Measurements from ENCODE around the gene DAAM1. TPM values are rescaled to one million over a fixed set of nuclear protein-coding genes. Genes with fewer than 3 reads are reported as not detected.

The DAAM1 gene
- total RNA-seq, 4 donors from 2014 or later: 25.3 to 47.2 (median 37.8) TPM

DNA sequence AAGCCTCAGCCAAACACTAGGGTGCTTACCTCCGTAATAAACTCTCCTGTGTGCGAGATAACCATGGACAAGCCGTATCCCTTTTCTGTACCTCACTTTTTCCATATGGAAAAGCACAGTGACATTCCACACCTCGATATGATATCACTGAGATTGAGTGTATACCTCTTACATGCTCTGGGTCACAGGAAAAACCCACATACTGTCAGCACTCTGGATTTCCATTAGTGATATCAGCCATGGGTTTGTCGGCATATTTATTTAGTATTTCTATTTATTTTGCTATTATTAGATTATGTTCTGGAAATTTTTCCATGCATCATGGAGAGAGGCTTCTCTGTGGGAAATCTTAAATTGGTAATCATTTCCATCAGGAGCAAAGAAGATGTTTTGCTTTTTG lies 28.0 kb upstream of the DAAM1 start:
- no peaks in the 10 kb centered on the region for H3K36me3 ChIP-seq
- no peak overlapping the region for H3K4me3 ChIP-seq (replicated peaks in 1 of 3)
- H3K4me1 ChIP-seq: no peaks in the 10 kb centered on the region
- no peaks in the 10 kb centered on the region for H3K9me3 ChIP-seq
- no peak for DNase-seq
- H3K27me3 ChIP-seq: no peaks in the 10 kb centered on the region
- H3K27ac ChIP-seq: no peak overlapping the region
- WGBS, 2 donors: 87 to 88% methylated on average over 5 of the region's 5 CpGs
- no peak for TF ChIP-seq POLR2A (IDR thresholded peaks at IDR 0.05)
- TF ChIP-seq, protein P1, sequence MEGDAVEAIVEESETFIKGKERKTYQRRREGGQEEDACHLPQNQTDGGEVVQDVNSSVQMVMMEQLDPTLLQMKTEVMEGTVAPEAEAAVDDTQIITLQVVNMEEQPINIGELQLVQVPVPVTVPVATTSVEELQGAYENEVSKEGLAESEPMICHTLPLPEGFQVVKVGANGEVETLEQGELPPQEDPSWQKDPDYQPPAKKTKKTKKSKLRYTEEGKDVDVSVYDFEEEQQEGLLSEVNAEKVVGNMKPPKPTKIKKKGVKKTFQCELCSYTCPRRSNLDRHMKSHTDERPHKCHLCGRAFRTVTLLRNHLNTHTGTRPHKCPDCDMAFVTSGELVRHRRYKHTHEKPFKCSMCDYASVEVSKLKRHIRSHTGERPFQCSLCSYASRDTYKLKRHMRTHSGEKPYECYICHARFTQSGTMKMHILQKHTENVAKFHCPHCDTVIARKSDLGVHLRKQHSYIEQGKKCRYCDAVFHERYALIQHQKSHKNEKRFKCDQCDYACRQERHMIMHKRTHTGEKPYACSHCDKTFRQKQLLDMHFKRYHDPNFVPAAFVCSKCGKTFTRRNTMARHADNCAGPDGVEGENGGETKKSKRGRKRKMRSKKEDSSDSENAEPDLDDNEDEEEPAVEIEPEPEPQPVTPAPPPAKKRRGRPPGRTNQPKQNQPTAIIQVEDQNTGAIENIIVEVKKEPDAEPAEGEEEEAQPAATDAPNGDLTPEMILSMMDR (IDR thresholded peaks at IDR 0.05): no peak
- intact Hi-C loops (cut with DNase I): no loop called here

DNA sequence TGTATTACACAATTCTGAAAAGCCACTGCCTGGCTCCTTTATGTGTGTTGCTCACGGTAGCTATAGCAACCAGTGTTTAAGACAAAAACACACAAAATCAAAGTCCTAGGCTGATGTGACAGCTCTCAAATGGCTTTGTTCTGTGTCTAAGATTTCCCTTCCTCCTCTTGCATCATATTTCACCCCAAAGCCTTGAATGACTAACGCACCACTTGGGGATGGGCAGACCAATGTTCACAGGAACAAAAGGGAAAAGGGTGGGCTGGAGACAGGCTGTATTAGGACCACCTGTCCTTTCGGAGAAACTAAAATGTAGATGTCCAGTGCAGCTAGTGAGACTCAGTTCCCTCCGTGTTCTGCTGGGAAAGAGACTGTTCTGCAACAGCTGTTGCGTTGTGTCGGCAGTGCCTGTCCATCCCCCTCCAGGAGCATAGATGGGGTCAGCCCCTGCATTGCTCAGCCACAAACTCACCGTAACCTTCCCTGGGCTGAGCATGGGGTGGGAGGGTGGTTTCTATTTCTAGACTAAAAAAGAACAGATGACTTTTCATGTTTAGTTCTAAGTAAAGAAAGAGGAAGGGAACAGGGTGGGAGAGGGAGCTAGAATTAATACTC lies 26.8 kb upstream of the DAAM1 start:
- no peaks in the 10 kb centered on the region for H3K9me3 ChIP-seq
- TF ChIP-seq POLR2A (IDR thresholded peaks at IDR 0.05): no peak
- TF ChIP-seq, protein P1 (IDR thresholded peaks at IDR 0.05): no peak
- no peaks in the 10 kb centered on the region for H3K36me3 ChIP-seq
- intact Hi-C loops (cut with DNase I): no loop called here
- 77 to 79% methylated on average over 7 of the region's 7 CpGs for WGBS, 2 donors
- DNase-seq: no peak
- H3K4me3 ChIP-seq (replicated peaks in 1 of 3): no peak overlapping the region
- no peak overlapping the region for H3K27ac ChIP-seq
- H3K27me3 ChIP-seq: no peaks in the 10 kb centered on the region
- no peaks in the 10 kb centered on the region for H3K4me1 ChIP-seq

DNA sequence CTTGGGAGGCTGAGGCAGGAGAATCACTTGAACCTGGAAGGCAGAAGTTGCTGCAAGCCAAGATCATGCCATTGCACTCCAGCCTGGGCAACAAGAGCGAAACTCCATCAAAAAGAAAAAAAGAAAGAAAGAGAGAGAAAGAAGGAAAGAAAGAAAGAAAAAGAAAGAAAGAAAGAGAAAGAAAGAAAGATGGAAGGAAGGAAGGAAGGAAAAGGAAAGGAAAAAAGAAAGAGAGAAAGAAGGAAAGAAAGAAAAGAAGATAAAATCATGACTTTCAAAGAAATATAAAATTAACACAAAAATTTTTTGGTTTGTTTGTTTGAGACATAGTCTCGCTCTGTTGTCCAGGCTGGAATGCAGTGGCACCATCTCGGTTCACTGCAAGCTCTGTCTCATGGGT lies 22.2 kb upstream of the DAAM1 start:
- no peak for TF ChIP-seq POLR2A (IDR thresholded peaks at IDR 0.05)
- TF ChIP-seq, protein P1 (IDR thresholded peaks at IDR 0.05): no peak
- H3K9me3 ChIP-seq: no peaks in the 10 kb centered on the region
- H3K4me3 ChIP-seq (replicated peaks in 1 of 3): no peak overlapping the region
- H3K36me3 ChIP-seq: no peaks in the 10 kb centered on the region
- H3K27ac ChIP-seq: no peak overlapping the region
- WGBS, 2 donors: 91 to 92% methylated on average over 3 of the region's 3 CpGs
- intact Hi-C loops (cut with DNase I): no loop called here
- no peaks in the 10 kb centered on the region for H3K4me1 ChIP-seq
- no peak for DNase-seq
- H3K27me3 ChIP-seq: no peaks in the 10 kb centered on the region

DNA sequence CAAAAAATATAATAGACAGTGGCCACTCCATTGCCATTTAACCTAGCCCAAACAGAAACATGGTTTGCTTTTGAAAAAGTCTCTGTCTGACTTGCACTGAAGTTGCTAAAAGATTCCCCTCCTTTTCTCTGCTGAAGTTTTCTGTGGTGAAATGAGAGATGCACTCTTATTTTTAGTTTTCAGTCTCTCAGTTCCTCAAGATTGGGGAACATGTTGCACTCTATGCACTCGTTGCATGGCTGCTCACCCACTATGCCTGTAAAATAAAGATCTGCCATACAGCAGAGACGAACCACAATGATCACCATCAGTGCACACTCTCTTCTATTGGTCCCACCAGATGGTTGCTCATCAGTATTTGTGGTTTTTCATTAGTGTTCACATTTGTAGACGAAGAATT lies 13.1 kb upstream of the DAAM1 start:
- no peak for DNase-seq
- TF ChIP-seq, protein P1 (IDR thresholded peaks at IDR 0.05): no peak
- TF ChIP-seq POLR2A (IDR thresholded peaks at IDR 0.05): no peak
- intact Hi-C loops (cut with DNase I): no loop called here
- Histone ChIP-seq H3K4me1 (no peaks in the 10 kb centered on the region), H3K9me3 (no peaks in the 10 kb centered on the region), H3K36me3 (no peaks in the 10 kb centered on the region), H3K27ac (no peak overlapping the region), H3K27me3 (no peaks in the 10 kb centered on the region), H3K4me3 (replicated peaks in 1 of 3) (no peak overlapping the region)
- 86 to 87% methylated on average over 3 of the region's 3 CpGs for WGBS, 2 donors

DNA sequence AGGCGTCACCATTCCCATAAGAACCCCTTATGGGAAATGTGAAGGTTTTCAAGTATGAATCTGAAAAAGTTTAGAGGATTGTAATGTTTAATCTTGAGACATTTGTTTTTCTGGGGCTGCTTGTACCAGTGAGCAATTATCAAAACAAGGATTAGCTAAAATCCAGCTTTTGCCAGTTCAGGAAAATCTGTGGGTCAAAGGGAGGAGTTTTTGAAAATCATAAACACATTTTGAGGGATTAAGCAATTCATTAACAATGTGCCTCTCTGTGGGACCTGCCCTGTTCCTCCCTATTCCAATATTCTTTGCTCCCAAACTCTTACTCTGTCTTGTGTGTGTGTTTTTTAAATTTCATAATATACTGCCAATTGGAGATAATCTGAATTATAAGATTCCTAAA lies 11.7 kb upstream of the DAAM1 start:
- intact Hi-C loops (cut with DNase I): no loop called here
- Histone ChIP-seq H3K4me1 (no peaks in the 10 kb centered on the region), H3K27ac (no peak overlapping the region), H3K9me3 (no peaks in the 10 kb centered on the region), H3K4me3 (replicated peaks in 1 of 3) (no peak overlapping the region), H3K27me3 (no peaks in the 10 kb centered on the region), H3K36me3 (no peaks in the 10 kb centered on the region)
- TF ChIP-seq, protein P1 (IDR thresholded peaks at IDR 0.05): no peak
- no peak for TF ChIP-seq POLR2A (IDR thresholded peaks at IDR 0.05)
- WGBS, 2 donors: 79 to 87% methylated on average over 1 of the region's 1 CpG
- no peak for DNase-seq

Data from thyroid gland (tissue), 4 donors.